ENCODE results near the gene NEAT1.
"Not testable (repeated sequence)": the region's sequence is repeated elsewhere in the genome, so short reads cannot be mapped to it uniquely, and the experiment has no call there.

The NEAT1 gene

GRCh38 chr11:65404638-65405339, 17.8 kb upstream of the NEAT1 start:
- DNase-seq (ENCODE audit: low spot score) = no peak

DNA sequence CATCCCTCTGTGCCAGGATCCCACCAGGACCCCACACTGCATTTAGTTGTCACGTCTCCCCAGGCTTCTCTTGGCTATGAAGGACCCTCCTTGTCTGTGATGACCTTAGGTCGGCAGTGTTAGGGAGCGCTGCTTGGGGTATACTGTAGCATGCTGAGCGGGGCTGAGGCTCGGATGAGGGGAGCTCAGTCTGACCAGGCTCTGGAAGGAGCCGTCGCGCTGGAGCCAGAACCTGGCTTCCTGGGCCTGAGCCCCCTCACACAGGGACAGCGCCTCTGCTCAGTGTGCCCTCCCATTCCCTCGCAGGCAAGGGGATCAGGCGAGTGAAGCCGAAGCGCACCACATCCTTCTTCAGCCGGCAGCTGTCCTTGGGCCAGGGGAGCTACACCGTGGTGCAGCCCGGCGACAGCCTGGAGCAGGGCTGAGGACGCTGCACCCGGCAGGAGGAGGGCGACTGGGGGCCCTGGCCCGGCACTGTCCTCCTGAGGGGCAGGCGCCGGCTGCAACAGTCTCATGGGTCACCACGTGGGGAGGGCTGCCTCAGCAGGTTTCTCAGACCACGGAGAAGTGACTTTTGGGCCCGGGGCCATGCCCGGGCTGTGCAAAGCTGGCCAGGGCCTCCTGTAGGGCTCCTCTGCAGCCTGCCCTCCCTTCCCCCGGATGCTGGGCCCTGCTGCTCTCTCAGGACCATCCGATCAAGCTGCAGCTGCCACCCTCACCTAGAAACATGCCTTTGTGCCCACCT, 11.5 kb upstream of the NEAT1 start:
- no peak for DNase-seq (ENCODE audit: low spot score)

DNA sequence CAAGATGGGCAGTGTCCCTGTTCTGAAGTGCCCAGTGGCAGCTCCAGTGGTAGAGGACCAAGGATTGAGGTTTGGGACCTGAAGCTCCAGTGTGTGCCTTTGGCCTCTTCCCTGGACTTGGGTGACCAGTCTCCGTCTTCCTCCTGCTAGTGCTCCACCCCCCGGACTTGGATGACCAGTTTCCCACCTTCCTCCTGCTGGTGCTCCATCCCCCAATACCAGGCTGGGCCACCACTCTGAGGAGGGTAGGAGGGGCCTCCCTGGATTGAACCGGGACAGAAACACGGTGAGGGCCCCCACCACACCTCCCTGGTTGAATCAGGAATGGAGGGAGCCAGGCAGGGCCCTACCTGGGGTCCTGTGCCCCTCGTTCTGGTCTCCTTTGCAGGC, 10.9 kb upstream of the NEAT1 start:
- DNase-seq (ENCODE audit: low spot score) = no peak

GRCh38 chr11:65412271-65413076, 10.1 kb upstream of the NEAT1 start:
- DNase-seq (ENCODE audit: low spot score) = no peak

DNA sequence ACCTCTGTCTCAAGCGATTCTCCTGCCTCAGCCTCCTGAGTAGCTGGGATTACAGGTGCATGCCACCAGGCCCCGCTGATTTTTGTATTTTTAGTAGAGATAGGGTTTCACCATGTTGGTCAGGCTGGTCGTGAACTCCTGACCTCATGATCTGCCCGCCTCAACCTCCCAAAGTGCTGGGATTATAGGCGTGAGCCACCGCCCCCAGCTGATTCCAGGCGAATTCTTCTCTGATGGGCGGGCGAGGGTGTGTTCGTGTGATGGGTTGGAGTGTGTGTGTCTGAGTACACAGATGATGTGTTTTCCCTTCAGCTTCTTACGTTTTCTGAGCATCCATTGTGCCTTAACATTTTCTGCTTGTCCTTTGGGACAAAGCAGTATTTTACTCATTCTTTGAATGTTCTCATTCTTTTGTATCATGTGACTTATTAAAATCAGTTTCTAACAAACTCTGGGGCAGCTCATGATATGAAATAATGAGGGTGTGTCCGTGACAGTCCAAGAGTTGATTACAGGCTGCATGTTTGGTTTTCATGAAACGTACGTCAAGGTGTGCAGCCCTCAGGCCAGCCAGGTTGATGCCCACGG, 9.4 kb upstream of the NEAT1 start:
- DNase-seq (ENCODE audit: low spot score) = not testable (repeated sequence)

- no peak for DNase-seq (ENCODE audit: low spot score)
Observed at GRCh38 chr11:65414776-65415498, 7.7 kb upstream of the NEAT1 start.

- DNase-seq (ENCODE audit: low spot score) = no peak
Observed at GRCh38 chr11:65415499-65416340, 6.9 kb upstream of the NEAT1 start.

DNA sequence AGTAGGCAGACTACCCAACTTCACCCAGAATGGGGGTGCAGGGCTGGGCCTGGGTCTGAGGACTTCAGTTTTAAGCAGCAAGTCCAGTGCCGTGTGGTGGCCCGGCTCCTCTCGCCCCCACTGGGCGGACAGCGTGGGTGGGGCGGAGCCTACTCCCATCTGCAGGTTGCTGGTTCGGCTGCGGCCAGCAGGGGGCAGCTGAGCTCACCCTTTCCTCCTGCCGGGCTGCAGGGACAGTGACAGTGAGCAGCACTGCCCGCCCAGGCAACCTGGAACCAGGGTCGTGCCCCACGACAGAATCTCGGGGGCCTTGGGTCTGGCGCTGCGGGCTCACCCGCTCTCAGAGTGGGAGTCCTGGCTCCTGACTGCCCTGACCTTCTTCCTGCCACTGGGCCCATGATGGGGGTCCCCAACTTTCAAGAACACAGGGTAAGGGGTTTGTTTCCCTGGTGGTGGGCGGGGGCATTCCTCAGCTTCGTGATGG, 6.2 kb upstream of the NEAT1 start:
- peak; percentile 96 for DNase-seq (ENCODE audit: low spot score)

DNA sequence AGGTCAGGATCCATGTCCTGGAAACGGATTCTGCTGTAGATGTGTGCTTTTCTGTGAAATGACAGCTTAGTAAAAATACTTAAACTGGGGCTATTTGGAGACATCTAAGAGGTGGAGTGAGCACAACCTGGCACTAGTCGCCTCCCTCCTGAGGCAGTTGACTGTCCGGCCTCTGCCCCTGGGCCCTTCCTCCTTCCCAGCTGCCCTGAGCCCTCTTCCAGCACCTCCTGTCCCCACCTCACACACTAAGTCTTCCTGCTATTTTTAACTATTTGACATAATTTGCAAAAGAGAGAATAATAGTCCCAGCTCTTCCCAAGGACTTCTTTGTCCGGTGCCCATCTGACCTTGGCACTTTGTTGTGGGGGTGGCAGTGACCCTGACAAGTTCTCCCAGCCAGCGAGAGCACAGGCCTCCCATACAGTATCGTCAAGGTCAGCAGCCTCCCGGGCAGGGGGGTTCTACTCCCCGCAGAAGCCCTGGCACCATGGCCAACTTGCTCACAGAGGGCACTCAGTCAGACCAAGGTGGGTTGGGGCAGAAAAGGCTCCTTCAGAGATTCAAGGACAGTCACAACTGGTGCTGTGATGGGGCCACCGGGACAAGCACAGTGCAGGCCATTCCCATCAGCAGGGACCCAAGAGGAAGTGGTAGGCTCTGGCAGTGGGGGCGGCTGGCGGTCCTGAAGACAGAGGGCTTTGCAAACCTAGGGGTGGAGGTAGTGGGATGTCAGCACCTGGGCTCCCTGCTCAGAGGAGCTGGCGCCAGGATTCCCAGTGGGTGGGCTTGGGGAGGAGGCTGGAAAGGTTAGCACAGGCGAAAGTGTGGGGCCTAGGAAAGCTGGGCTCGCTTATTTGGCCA, 5.5 kb upstream of the NEAT1 start:
- DNase-seq (ENCODE audit: low spot score) = no peak

DNA sequence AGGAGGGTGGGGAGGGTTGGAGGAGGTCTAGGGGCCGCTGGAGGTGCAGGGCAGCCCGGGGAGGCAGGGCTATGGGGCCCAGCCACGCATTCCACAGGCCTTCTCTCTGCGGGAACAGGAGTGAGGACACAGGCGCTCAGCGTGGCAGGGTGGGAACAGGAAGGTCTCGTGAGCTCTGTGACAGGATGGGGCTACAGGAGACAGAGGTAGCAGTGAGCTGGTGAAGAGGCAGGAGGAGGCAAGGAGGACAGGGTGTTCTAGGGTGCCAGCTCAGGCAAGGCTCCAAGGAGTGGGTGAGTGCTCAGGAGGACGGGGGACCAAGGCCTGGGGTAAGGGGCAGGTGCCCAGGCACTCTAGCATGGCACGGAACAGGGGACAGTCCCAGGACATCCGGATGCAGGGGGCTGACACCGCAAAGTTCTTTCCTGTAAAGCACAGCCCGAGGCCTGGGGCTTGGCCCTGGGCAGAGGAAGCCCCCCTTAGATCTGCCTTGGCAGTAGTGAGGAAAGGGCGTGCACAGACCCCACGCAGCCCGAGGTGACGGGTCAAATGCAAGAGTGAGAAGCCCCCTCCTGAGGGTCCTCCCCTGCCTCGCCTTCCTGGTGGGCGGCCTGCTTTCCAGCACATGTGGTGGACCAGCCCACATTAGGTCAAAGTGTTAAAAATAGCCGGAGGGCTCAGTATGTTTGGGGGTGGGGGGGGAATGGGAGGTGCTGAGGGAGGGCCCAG, 4.7 kb upstream of the NEAT1 start:
- DNase-seq (ENCODE audit: low spot score) = no peak

DNA sequence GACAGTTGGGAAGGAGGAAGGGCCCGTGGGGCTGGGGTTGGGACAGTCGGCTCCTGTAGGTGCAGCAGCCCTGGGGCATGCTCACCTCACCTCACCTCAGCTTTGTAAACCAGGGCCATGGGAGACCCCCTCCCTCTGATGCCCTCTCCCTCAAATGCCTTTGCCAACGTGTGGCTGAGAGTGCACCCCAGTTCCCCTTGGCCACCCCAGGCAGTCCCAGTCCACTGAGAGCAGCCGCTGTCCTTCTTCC, 4.2 kb upstream of the NEAT1 start:
- DNase-seq (ENCODE audit: low spot score) = no peak

DNA sequence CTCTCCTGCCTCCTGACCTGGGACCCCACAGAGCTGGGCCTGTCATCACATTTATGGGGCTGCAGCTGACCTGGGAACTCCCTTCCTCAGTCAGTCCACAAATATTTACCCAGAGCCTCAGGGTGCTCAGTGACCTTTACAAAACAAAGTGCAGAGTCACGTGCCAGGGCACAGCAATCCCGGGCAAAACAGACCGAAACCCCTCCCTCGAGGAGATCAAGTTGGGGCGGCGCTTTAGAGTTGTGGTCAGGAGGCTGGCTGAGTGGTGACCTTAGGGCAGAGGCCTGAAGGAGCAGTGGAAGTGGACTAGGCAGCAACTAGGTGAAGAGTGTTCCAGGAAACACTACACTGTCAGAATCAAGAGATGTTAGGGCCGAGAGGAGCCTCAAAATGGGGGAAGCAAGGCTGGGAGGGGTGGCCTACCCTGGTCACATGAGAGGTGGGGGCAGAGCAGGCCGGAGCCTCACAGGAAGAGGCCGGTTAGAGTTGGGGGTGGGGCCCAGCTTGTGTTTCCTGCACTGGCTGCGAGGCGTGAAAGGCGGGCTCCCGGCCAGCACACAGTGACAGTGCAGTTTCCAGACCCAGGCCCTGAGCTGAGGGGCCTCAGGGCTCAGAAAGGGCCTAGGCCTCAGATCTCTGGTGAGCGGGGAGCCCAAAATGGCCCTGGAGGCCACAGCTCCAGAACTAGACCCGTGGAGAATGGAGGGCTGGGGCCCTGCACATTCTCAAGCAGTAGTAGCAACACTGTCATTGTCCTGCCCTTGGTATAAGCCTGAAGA, 3.7 kb upstream of the NEAT1 start:
- DNase-seq (ENCODE audit: low spot score) = peak; percentile 83

DNA sequence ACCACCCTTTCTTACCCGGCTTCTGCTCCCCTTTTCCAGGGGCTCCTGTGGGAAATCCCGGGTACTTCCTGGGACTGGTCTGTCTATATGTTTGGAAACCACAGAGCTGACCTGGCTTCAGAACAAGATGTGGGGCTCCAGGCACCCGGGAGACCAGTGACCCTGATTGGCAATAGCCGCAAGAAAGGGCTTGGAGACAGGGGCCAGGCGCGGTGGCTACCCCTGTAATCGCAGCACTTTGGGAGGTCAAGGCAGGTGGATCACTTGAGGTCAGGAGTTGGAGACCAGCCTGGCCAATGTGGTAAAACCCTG, 3.2 kb upstream of the NEAT1 start:
- no peak for DNase-seq (ENCODE audit: low spot score)

- DNase-seq (ENCODE audit: low spot score) = peak; percentile 54
Observed at GRCh38 chr11:65419772-65420481, 2.7 kb upstream of the NEAT1 start.

GRCh38 chr11:65420506-65420905, 2.1 kb upstream of the NEAT1 start:
- no peak for DNase-seq (ENCODE audit: low spot score)

DNA sequence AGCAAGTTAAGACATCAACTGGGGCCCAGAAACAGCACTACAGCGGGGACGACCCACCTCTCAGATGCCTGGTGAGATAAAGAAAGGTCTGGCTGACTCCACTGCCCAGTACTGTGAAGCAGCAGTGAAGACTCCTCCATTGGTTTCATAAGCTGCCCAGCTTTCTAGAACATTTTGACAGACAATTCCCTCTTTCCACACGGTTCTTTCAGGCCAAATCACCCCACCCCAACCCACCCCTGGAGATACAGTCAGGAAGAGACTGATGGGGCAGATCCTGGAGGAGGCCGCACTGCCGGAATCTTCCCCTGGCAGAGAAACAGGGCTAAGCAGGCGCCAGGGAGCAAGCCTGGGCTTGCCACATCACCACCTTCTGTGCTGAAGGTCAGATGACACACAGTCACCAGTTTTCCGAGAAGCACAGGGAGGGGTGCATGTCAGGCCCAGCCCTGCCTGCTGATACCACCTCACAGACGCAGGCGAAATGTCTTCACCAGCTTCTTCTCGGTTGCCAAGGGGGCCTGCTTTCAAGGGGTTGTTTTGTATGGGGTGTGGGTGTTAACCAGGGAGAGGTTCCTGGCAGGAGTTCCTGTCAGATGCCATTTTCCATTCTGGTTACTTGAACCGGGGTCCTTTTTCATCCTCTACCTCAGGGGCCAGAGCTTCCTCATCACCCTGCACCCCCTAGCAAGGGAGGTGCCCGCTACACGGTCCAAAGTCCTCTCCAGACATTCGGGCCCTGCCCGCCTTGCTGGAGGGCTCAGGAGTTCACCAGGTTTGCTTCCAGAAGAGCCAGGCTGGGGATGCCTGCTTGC, 1.4 kb upstream of the NEAT1 start:
- DNase-seq (ENCODE audit: low spot score) = no peak
